ENCODE measurements around the gene CFAP57.

CFAP57 gene

DNA sequence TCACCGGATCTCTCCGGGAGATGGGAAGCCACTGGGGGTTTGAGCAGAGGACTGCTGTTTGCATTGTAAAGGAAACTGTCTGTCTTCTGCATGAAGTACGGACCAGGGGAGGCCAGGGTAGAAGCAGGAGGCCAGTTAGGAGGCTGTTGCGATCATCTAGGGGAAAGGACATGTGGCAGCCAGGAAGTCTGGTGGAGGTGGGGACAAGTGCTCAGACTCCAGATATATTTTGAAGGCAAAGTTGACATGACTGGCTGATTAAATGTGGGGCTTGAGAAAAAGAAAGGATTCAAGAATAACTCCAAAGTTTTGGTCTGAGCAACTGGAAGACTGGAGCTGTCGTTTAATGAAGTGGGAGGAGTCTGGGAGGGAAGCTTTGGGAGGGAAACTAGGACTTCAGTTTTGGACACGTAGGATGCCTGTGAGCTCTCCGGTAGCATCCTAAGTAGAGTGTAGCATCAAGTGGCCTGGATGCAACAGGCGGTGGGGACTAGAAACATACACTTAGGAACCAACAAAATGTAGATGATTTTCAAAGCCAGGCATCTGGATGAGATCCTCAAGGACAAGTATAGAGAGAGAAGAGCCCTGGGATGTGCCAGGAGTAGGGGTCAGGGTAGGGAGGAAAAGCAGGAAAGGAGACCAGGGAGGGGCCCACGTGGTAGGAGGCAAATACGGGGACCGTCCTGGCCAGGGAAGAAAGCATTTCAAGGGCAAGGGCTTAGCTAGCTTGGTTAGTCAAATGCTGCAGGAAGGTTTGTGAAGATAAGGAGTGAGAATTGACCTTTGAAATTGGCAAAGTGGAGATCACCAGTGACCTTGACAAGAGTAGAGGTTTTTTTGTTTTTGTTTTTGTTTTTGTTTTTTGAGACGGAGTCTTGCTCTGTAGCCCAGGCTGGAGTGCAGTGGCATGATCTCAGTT, 116.9 kb downstream of the CFAP57 start:
- DNase-seq (ENCODE audit: extremely low spot score, insufficient read length, low read depth) (no peak), FAIRE-seq (no peak)

DNA sequence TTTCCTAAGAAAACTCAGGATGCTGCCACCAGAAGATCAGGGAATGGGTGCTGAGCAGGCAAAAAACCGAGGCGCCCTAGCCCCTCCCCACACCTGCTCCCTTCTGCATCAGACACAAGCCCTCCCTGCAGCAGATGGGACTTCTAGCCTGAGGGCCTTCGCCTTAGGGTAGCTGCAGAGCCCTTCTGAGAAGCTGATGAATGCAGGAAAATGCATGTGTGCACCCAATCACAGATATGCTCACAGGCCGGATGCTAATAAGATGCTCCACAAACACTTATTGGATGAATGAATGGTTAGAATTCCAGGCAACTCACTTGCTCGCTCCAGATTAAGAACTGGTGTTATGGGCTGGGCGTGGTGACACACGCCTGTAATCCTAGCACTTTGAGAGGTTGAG, 120.1 kb downstream of the CFAP57 start:
- FAIRE-seq = no peak

DNA sequence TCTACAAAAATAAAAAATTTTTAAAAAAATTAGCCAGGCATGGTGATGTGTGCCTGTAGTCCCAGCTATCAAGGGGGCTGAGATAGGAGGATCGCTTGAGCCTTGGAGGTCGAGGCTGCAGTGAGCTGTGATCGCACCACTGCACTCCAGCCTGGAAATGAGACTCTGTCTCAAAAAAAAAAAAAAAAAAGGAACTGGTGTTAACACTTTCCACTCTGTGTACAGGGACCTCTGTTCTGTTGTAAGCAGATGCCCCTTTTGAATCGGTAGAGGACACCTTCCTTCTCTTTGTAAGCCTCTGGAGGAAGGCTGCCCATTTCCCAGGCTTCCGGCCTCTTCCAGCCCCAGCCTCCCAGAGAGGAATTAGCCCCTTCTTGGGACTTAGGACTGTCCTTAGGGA, 120.5 kb downstream of the CFAP57 start:
- FAIRE-seq (no peak), DNase-seq (ENCODE audit: extremely low spot score, insufficient read length, low read depth) (no peak)

More for the DNA sequence above, 120.1 kb downstream of the CFAP57 start:
- DNase-seq (ENCODE audit: extremely low spot score, insufficient read length, low read depth) = no peak

DNA sequence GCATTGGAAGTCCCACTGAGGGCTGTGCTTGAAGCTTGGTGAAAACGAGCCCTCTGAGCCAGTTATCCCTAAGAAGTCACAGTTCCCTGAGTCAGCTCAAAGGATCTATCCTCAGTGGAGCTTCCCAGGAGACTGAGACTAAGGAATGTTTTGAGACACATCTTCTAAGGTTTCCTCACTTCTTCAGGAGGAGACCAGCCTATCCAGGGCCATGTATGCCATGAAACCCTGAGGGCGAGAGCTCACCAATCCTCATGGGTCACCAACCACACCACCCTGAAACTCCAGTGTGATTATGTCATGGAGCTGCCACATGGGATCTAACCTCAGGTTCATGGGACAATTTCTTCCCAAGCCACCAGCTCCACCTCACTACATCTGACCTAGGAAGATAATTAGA, 121.0 kb downstream of the CFAP57 start:
- no peak for DNase-seq (ENCODE audit: extremely low spot score, insufficient read length, low read depth)
- FAIRE-seq = no peak

DNA sequence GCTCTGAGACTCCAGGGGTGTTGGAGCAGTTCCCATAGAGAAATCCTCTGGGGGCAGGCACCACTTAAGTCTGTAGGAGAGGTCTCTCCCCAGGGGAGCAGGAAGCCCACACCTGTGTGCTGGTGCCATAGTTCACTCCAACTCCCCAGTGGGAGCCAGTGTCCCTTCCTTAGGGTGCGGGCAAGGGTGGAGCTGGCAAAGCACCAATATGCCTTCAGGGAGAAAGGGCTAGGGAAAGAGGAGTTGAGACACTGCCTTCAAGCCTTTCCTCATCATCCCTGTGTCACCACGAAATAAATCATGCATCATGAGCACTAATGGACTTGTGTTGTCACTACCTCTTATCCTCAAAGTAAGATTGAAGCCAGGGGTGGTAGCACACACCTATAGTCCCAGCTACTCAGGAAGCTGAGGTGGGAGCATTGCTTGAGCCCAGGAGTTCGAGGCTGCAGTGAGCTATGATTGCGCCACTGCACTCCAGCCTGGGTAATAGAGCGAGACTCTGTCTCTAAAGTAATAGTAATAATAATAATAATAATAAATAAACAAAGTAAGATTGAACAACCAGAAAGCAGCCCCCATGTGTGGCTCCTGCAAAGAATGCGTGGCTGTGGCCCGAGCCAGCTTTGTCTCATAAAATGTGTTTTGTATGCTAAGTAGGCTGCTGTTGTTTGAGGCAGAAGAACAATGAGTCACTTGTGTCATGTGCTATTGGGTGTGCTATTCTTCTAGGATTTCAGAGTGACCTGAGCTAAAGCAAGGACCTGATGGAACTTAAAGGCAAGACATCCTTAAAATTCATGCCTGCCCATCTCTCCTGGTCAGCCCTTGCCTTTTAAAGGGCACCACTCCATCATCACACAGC, 122.0 kb downstream of the CFAP57 start:
- FAIRE-seq (no peak), DNase-seq (ENCODE audit: extremely low spot score, insufficient read length, low read depth) (no peak)

DNA sequence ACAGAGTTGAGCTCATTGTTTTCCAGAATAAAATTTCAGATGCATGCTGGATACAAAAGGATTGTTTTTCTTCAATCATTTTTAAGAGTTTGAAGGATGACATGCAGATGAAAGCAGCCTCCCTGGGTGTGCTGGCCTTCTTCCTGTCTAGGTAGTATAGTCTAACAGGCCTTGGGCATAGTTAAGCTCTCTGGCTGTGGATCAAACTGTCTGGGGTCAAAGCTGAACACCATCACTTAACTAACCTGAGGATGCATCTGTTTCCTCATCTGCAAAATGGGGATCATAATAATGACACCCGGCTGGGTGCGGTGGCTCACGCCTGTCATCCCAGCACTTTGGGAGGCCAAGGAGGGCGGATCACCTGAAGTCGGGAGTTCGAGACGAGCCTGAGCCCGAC, 122.6 kb downstream of the CFAP57 start:
- FAIRE-seq (no peak), DNase-seq (ENCODE audit: extremely low spot score, insufficient read length, low read depth) (no peak)

DNA sequence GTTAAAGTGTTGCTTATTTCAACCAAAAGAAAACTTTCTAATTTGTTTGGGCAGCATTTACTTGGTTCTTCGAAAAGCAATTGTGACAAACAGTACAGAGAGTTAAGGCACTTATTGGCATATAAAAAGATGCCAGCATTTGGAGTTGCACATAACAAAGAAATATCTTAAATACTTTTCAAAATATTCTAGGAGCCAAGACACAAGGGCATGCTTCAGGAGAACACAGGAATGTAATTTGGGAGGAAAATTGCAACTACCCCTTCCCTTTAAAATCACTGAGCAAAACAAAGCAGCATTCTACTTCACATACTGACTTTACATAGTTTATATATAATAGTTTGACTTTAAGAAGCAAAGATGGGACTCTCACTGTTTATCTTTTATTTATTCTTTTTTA, 124.1 kb downstream of the CFAP57 start:
- FAIRE-seq (no peak), DNase-seq (ENCODE audit: extremely low spot score, insufficient read length, low read depth) (no peak)

DNA sequence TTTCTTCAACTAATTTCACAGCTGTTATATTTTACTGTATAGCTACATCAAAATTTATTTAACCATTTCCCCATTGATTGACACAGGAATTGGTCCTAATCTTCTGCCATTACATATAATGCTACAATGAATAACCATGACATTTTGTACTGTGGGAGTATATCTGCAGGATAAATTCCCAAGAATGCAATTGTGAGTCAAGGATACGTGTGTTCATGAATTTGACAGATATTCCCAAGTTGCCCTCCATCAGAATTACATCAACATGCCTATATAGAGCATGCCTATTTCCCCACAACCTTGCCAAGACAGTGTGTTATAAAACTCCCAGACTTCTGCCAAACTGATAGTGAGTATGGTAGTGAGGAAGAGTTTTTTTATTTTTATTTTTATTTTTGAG, 125.9 kb downstream of the CFAP57 start:
- FAIRE-seq = no peak
- DNase-seq (ENCODE audit: extremely low spot score, insufficient read length, low read depth) = no peak

DNA sequence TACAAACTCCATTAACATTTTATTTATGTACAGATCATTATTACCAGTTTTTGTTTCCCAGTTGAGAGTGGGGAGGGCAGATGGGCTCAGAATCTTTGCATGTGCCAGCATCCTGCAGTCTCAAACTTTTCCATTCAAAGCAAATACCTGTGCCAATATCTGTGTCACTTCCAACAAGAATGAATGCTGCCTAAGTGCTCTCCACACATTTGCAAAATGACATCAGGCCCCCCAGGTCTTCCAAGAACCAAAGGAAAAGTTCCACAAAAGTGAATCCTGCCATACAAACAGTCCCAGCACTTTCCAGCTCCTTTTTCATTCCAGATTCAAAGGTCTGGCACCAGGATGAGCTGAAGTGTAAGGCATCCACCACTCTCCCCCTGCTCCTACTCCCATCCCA, 127.0 kb downstream of the CFAP57 start:
- DNase-seq (ENCODE audit: extremely low spot score, insufficient read length, low read depth) = no peak

DNA sequence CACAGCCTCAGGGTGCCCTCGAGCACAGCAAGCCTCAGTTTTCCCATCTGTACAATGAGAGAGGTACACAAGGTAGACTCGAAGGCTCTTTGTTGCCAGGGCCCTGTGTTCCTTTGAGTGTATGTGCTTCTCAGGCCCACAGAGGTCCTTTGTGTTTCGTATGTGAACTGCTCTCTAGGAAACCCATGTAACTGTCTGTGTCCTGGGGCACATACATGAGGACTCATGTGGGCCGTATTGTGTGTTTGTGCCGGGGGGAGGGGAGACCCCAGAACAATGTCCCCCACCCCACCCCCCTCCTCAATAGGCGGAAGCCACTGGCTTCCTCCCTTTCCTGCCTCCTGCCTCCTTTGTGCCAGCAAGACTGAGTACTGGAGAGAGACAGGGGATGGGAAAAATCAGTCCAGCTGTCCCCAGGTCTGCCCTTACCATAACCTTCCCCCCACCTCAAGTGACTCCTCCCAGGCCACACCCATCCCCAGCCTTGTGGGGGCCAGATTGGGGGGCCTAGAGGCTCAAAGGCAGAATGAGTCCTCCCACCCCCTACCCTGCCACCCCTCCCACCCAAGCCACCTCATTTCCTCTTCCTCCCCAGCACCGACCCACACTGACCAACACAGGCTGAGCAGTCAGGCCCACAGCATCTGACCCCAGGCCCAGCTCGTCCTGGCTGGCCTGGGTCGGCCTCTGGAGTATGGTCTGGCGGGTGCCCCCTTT, 128.4 kb downstream of the CFAP57 start, which contains the start of gene TIE1:
Gene TIE1 (plus strand): TSS at position 605 of the 717 bp plus-strand sequence. CDS start 90 bp downstream, at position 695.
- no peak for FAIRE-seq
- no peak for DNase-seq (ENCODE audit: extremely low spot score, insufficient read length, low read depth)

More for the DNA sequence above, 127.0 kb downstream of the CFAP57 start:
- FAIRE-seq = no peak

DNA sequence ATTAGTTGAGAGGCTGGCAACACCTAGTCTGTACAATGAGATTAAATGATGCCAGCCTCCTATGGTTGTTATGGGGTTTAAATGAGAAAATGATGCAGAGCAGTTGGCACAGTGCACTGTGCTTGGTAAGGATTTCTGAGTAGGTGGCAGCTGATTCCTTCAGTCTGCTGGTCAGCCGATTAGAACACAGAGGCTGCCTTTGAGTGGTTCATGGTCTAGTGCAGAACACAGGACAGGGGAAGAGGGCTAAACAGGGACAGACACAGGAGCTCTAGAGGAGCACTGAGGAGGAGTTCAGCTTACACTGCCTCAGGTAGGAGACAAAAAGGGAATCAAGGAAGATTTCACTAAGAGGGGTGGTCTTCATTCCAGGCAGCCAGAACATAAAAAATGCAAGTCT, 130.1 kb downstream of the CFAP57 start:
- DNase-seq (ENCODE audit: extremely low spot score, insufficient read length, low read depth) = no peak
- no peak for FAIRE-seq

DNA sequence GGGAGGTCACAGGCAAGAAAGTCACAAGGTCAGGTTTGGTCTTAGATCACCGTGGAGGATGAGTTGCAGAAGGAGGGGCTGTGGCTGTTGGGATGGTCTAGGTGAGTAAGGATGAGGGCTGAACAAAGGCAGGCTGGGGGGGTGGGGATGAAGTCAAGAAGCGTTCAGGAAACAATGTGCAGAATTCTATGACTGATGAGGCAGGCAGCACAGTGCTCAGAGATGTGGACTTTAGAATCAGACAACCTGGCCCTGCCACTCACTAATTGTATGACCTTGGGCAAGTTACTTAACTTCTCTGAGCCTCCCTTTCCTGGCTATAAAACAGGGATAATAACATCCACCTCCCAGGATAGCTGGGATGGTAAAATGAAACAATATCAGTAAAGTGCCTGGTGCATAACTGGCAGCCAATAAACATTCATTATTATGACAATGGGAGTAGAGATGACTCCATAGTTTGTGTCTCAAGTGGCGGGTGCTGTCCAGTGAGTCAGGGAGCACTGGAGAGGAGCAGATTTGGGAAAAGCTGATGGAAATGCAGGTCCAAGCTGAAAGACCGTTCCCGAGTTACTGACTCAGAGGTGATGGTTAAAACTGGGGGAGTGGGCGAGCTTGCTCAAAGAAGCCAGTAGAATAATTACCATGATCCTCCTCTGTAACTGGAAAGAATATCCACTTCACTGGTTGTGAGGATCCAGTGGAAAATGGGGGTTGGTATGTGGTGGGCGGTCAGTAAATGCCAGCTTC, 130.8 kb downstream of the CFAP57 start:
- FAIRE-seq (no peak), DNase-seq (ENCODE audit: extremely low spot score, insufficient read length, low read depth) (no peak)

DNA sequence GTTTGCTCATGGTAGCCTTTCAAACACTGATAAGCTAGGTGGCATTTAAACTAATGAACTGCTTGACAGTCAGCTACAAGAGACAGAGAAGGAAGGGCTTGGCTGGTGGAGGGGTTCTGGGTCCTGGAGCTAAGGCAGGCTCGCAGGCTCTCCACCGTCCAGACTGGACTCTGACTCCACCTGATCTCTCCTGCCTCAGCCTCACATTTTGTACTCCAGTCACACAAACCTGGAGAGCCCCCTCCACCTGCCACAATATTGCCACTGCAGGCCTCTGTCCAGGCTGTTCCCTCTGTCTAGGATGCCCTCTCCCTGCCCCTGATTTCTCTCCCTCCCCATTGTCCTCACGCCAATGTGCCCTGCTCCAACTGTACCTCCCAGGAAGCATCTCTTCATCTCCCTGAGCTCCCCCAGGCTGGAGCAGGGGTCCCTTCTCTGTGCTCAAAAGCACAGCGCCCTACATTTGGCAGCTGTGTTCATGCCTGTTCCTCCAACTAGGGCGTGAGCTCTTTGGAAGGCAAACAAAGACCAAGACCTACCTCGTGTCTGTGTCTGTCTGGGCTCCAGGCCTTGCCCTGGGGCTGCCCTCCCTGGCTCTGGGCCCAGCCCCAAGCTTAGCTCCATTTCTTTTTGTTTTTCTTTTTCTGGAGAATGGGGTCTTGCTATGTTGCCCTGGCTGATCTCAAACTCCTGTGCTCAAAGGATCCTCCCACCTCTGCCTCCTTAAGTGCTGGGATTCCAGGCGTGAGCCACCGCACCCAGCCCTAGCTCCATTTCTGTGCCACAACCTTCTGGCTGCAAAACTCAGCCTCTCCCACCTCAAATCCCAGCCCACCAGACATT, 131.6 kb downstream of the CFAP57 start:
- FAIRE-seq = no peak
- no peak for DNase-seq (ENCODE audit: extremely low spot score, insufficient read length, low read depth)
